ELF-1 (cell line): ENCODE data around the gene DYTN.

Experiments used
- DNase-seq: peaks from one replicate; pipeline ENCODE4 v3.0.0-alpha.2; 2016; ENCODE audit warnings: low read depth, low spot score

DYTN gene

GRCh38 chr2:206698811-206699210 is 19.4 kb downstream of the DYTN start:
- DNase-seq = no peak

DNA sequence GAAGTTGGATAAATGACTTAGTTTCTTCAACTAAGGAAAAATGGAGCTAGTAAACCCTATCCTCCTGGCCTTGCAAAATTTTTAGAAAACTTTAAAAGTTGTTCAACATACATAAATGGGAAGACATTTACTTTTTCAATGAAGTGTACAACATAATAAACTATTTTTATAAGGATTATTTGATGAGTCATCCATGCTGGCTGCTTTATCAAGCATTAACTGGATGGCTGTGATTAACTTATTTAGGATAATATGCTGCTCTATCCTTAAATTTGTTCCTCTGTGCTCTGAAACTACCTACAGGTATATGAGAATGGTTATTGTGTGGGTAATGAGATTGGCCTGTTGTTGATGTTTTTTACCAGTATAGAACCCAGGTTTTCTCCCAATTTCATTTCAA is 21.3 kb downstream of the DYTN start:
- no peak for DNase-seq

- DNase-seq = peak; percentile 34
These were observed 24.6 kb downstream of the DYTN start for GRCh38 chr2:206693399-206694137.

- no peak for DNase-seq
These were observed 25.2 kb downstream of the DYTN start for GRCh38 chr2:206692971-206693370.

DNA sequence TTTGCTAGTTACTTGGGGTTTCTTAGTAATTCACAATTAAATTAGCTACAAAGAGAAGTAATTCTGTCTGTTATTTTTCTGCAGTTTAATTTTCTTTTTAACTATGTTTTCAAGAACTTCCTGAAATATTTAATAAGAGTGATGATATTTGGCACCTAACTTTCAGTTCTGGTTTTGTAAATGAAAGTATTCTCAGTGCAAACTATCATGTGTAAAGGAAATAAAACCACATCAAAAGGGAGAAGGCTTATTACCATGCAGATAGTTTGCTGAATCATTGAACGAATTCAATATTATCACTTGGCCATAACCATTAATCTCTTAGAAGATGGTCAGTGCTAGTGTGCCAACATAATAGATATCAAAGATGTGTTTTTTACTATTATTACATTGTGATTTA is 29.2 kb downstream of the DYTN start:
- no peak for DNase-seq

DNA sequence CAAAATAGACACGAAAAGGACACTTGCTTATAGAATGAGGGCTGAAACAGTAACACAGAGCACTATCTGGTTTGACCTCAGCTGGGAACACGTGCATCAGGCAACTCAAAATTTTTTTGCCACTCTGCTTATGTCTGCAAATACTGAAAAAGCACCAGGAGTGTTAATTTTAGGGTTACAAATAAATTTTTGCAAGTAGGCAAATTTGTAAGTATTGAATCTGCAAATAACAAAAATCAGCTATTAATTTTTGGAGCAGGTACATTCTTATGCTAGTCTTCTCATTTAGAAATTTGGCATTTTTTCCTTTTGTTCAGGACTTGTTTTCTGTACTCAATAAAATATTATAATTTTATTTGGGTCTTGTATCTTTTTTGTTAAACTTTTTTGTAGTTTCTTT is 29.7 kb downstream of the DYTN start:
- no peak for DNase-seq

- no peak for DNase-seq
These were observed 34.6 kb downstream of the DYTN start for GRCh38 chr2:206683546-206683945.

- no peak for DNase-seq
These were observed 47.5 kb downstream of the DYTN start for GRCh38 chr2:206670531-206671319.

DNA sequence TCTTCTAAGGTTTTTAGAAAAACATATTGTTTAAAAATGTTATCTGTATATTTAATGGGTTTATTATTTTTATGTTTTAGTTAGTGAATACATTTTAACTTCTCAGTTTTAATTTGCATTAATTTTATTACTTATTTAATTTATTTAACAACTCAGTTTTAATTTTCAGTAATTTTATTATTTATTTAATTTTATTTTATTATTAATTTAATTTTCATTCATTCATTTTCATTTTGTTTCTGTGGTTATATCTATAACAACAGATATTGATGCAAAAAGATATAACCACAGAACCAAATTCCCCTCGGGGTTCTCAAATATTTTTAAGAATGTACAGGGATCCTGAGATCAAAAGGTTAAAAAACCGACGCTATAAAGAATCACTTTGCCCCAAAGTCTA is 52.9 kb downstream of the DYTN start:
- no peak for DNase-seq

GRCh38 chr2:206657087-206657486 is 61.1 kb downstream of the DYTN start:
- DNase-seq = no peak

- no peak for DNase-seq
These were observed 70.2 kb downstream of the DYTN start for GRCh38 chr2:206647985-206648384.

DNA sequence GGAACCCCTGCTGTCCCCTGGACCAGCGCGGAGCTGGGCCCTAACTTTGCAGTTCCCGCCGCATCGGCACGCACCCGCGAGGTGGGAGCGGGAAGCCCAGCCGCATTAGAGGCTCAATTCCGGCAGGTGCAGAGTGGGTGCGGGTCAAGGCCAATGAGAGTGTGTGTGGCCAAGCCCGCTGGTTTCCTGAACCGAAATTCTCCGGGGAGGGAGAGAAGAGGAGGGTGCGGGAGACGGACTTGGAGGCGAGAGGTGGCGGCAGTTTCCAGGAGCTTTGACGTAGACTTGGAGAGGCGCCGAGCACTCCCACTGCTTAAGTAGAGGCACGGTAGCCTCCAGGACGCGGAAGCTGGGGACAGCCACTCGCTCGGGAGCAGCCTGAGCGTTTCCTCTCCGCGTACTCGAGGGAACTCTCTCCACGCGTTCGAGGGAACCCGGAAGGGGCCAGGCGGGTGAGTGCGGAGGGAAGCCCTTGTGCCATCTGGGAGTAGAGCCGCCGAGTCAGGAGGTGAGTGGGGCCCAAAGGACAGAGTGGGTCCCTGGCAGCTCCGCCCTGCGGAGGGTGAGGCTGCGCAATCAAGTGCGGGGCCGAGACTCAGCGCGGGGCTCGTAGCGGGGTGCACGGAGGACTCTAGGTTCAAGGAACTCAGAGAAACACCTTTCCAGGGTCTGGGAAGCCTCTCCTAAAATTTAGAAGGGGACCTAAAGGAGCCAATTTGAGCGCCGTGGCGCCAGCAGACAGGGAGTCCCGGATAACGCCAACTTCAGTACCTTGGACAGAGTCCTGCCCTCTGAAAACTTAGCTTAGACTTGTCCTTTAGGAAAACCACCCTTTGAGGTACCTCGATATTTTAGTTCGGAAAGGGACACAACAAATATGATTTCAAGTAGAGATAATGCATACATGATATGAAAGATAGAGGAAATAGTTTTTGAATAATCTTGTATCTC is 75.8 kb downstream of the DYTN start, which contains the start of gene FAM237A:
TSS of gene FAM237A (plus strand) at position 413 of the 951 bp plus-strand sequence. CDS start 1,750 bp downstream, outside the sequence.
- peak; percentile 74 for DNase-seq

- no peak for DNase-seq
These were observed 77.0 kb downstream of the DYTN start for GRCh38 chr2:206641226-206641625.

DNA sequence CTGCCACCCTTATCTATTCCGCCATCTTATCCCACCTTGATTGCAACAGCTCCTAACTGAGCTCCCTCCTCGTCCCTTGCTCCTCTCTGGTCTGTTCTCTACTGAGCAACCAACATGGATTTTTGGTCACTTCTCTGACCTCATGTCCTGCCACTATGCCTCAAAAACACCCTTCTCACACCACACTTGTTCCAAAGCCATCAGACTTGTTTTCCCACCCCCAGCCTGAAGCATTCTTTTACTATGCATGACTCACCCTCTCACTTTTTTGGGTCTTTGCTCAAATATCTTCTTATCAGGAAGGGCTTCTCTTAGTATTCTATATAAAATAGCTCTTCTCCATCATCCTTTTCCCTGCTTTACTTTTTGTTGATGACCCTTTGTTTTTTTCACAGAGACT is 78.6 kb downstream of the DYTN start:
- DNase-seq = peak; percentile 6

- no peak for DNase-seq
These were observed 83.2 kb downstream of the DYTN start for GRCh38 chr2:206635015-206635414.

DNA sequence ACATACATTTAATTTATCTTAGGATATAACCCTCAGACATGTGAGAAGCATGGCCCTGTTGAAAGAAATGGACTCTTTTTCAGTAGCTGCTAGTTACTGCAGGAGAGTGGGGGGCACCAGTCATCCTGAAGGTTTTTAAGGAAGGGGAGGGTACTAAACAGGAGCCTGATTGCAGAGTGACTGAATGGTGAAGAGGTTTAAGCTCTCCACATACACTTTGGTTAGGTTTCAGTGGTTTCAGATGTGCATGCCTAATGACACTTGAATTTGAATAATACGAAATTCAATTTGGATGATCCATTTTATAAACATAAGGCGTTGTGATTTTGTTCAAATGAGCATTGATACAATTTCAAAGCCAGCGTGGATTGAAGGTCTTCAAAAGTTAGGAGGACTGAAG is 86.9 kb downstream of the DYTN start:
- no peak for DNase-seq

GRCh38 chr2:206627632-206628031 is 90.6 kb downstream of the DYTN start:
- DNase-seq = no peak

GRCh38 chr2:206626108-206626507 is 92.1 kb downstream of the DYTN start:
- no peak for DNase-seq

- no peak for DNase-seq
These were observed 99.2 kb downstream of the DYTN start for GRCh38 chr2:206619011-206619410.

DNA sequence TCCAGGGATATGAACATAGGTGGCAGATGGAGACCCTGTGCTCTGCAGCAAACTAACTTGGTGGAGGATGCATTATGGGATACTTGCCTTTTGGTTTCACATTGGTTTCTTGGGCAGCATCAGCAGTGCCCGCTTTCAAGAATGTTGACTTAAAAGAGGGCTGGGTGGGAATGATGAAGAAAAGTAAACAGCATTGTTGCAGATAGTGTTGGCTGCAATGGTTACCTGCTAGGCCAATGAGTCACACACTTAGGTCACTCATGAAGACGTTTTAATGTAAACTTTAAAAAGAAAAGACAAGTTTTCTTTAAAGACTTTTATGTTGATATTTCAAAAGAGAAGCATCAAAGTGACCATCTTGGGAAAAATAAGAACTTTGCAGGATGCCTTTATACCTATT is 102.0 kb downstream of the DYTN start:
- DNase-seq = no peak

DNA sequence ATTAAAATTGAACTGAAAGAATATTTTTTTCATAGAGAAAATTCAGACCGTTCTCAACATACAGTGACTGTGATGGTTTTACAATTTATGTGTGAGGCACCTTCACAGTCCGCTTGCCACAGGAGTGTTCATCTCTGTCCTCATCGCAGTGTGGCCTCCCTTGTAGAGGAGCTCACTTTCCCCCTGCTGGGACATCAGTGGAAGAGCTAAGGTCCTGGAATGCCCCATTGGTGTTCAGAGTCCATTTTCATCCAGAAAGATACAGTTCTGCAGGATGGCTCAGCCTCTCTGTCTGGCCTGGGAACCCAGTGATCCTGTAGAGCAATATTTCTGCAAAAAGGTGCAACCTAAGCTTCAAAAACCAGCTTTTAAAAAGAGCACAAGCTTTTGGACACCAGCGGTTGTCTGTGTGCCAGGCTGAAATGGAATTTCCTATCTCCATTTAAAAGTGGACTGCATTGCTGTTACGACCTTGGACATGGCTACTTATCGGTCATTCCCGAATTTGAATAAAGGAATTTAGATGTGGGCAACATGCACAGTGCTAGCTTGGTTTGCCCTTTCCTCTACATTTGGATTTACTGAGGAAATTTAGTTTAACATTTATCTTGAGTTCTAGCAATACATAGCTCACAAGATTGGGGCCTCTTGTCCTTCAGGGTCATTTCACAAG is 102.6 kb downstream of the DYTN start:
- no peak for DNase-seq
